ENCODE measurements around the gene LETM1. TPM values are rescaled to one million over a fixed set of nuclear protein-coding genes. Genes with fewer than 3 reads are reported as not detected.

LETM1 gene
- total RNA-seq, 1 donor from 2014 or later, result 75.1 TPM

DNA sequence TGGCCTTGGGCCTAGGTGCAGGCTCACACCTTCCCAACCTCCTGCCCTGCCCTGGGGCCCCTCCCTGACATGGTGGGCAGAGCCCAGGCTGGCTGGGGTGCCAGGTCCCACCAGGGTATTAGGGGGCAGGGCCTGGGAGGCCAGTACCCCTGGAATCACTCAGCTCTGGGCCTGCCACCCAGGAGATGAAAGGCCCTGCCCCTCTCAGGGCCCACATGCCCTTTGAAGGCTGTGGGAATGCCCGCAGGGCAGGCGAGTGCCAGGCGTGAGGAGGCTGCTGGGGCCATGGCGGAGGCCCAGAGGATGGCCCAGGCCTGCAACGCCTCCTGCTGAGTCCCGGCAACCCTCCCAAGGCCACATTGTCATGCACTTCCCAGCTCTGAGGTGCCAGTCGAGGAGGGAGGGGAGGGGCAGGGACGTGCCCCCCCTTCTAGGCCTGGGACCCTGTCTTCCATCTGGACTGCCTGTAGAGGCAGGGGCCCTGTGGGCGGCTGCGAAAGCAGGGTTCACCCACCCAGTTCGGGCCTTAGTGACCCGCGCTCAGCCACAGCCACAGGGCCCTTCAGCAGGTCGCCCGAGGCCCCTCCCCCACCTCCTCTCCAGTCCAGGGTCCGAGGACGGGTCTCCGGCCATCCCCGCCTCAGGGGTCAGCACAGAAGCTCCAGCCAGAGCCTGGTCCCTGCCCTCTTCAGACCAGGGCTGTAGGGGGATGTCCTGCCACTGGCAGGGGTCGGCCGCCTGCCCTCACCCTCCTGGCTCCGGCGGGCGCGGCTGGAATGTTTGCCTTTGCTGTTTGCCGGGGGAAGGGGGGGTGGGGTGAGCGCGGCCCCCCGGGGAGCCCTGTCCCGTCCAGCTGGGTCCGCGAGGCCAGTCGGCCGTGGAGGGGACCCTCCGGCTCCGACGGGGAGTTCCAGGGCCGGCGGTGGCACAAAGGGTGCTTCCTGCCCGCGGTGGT is 89.6 kb downstream of the LETM1 start:
- no peak for DNase-seq (ENCODE audit: low spot score)

DNA sequence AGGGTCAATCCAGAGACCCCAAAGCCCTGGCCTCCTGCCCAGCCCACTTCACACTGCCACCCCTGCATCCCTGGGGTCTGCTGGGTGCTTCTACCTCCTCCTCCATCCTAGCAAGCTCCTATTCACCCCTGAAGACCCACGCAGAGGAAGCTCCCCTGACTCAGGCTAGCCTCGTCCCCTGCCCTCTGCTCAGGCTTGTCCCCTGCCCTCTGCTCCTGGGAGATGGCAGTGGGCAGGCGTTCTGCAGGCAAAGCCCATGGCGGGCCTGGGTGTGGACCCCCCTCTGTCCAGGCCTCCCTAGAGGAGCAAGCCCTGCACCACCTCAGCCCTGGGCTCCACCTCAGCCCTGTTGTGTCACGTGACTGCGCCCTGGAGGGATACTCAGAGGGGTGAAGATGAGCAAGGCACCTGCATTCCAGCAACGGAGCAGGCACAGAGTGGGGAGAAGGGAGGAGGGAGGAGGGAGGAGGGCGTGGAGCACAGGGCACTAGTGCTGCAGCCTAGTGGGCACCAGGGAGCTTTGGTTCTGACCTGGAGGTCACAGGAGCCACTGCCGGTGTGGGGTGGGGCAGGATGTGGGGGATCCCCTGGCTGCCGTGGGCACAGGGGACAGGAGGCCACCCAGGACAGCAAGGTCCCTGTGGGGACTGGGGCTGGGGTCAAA is 90.4 kb downstream of the LETM1 start:
- no peak for DNase-seq (ENCODE audit: low spot score)

DNA sequence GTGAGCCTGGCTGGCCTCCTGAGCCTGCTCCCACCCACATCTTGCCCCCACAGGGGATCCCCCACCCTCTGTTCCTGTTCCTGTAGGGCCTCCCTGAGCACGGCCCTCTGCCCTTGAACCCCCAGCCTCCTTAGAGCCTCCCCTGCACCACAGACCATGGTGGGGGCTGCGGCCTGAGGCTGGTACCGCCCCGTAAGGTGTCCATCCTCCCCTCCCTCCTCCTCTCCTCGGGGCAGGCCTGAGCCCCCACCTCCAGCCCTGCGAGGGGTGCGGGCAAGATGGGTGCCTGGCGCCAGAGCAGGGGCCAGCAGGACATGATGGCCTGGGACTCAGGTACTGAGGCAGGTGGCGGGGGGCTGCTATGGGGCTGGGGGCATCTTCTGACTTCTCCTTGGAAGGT is 91.3 kb downstream of the LETM1 start:
- no peak for DNase-seq (ENCODE audit: low spot score)

- no peak for DNase-seq (ENCODE audit: low spot score)
Measured at GRCh38 chr4:1763550-1764080, 92.3 kb downstream of the LETM1 start.

GRCh38 chr4:1763070-1763549 is 92.8 kb downstream of the LETM1 start:
- DNase-seq (ENCODE audit: low spot score), result no peak

DNA sequence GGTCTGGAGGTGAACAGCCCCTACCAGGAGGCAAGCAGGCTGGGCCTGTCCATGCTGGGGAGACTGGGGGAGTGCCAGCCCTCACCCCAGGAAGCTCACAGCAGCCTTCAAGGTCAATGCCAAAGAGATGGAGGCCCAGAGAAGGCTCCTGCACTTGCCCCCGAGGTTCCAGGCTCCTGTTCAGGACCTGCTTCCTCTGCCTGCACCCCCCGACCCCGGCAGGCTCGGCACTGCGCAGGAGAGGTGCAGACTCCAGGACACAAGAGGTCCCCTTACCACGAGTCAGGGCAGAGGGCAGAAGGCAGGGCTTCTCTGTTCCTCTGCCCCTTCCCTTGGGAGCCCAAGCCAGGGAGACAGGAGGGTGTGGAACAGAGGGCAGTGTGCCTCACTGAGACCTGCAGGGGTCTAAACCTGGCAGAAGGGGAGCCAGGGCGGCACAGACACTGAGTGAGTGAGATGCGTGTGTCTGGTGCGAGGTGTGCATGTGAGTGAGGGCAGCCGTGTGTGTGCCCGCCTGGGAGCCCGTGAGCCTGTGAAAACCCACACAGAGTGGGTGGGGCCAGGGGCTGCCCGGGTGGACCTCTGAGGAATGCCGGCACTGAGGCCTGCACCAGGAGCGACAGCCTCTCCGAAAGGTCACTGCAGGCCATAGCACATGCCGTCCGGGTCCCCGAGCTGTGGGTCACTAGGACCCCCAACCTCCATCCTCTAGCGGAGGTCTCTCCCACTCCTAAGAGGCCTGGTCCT is 93.5 kb downstream of the LETM1 start:
- DNase-seq (ENCODE audit: low spot score), result no peak

Other genes starting within 250 kb of the LETM1 start
- 2.9 TPM for gene FAM53A, start 171.8 kb downstream of the LETM1 start, total RNA-seq
- gene SLBP, start 143.8 kb downstream of the LETM1 start, total RNA-seq, result 31.2 TPM
- gene TMEM129, start 134.8 kb downstream of the LETM1 start, total RNA-seq, result 33.6 TPM
- gene TACC3, start 134.6 kb downstream of the LETM1 start, total RNA-seq, result 10.2 TPM
- gene FGFR3, start 62.9 kb downstream of the LETM1 start, total RNA-seq, result 0.90 TPM
- 43.7 TPM for gene NSD2, start 15.2 kb upstream of the LETM1 start, total RNA-seq
- 15.5 TPM for gene NELFA, start 152.8 kb upstream of the LETM1 start, total RNA-seq
- gene NAT8L, start 203.2 kb upstream of the LETM1 start, total RNA-seq, result 67.3 TPM

All from mesenteric fat pad (tissue), 1 donor.